Liver (tissue), 9 donors: ENCODE measurements around the gene NEDD4. TPM values are rescaled to one million over a fixed set of nuclear protein-coding genes. Genes with fewer than 3 reads are reported as not detected.

Source experiments
- DNase-seq: peaks from one replicate; pipeline ENCODE4 v3.0.0-alpha.2; 2017; ENCODE audit warnings: low spot score
- H3K27ac ChIP-seq, 2 donors: one replicate each; pipeline ENCODE4 v1.7.0; 2013; ENCODE audit warnings: inconsistent platforms in 2 of 2, low read length in 2 of 2, control low read depth in 1 of 2, low read depth in 1 of 2, mild to moderate bottlenecking in 1 of 2
- H3K27me3 ChIP-seq, 4 donors: one replicate each; pipeline versions ENCODE4 v1.6.1 to v1.7.0; 2013; ENCODE audit warnings: low read length in 3 of 4, inconsistent platforms in 1 of 4, mild to moderate bottlenecking in 1 of 4, moderate library complexity in 1 of 4; ENCODE audit not compliant: control insufficient read depth in 4 of 4, insufficient read depth in 4 of 4
- H3K36me3 ChIP-seq, 4 donors: one replicate each; pipeline versions ENCODE4 v1.6.1 to v1.7.0; 2013; ENCODE audit warnings: low read length in 3 of 4, mild to moderate bottlenecking in 3 of 4, low read depth in 1 of 4, moderate library complexity in 1 of 4; ENCODE audit not compliant: control insufficient read depth in 4 of 4, insufficient read depth in 3 of 4
- H3K4me1 ChIP-seq, 4 donors: one replicate each; pipeline versions ENCODE4 v1.6.1 to v1.7.0; 2013; ENCODE audit warnings: low read length in 3 of 4, mild to moderate bottlenecking in 3 of 4, moderate library complexity in 1 of 4; ENCODE audit not compliant: control insufficient read depth in 4 of 4, insufficient read depth in 4 of 4
- H3K4me3 ChIP-seq, 3 donors: one replicate each; pipeline versions ENCODE4 v1.6.1 to v1.7.0; 2013; ENCODE audit warnings: low read length in 3 of 3, control low read depth in 1 of 3, low read depth in 1 of 3, mild to moderate bottlenecking in 1 of 3
- H3K9ac ChIP-seq, 2 donors: one replicate each; pipeline ENCODE4 v1.7.0; 2013; ENCODE audit warnings: low read length in 2 of 2, mild to moderate bottlenecking in 2 of 2, moderate library complexity in 2 of 2, control low read depth in 1 of 2, low read depth in 1 of 2
- H3K9me3 ChIP-seq, 4 donors: one replicate each; pipeline versions ENCODE4 v1.6.1 to v1.7.0; 2013; ENCODE audit warnings: low read length in 3 of 4; ENCODE audit not compliant: control insufficient read depth in 4 of 4
- ATF3 ChIP-seq: IDR thresholded peaks from 2 replicates; pipeline ENCODE4 v1.6.1; 2016; ENCODE audit warnings: antibody characterized with exemption
- CTCF ChIP-seq: fragments of 150-350 bp; IDR thresholded peaks from 2 replicates; pipeline ENCODE4 v1.5.1; 2017; ENCODE audit warnings: improper control_type of control experiment, low read depth, low read length; ENCODE audit not compliant: missing input control
- EGR1 ChIP-seq, 2 donors: IDR thresholded peaks; 2 replicates each; pipeline ENCODE4 v1.6.1; 2016 to 2018; ENCODE audit warnings: antibody characterized with exemption in 2 of 2, low read depth in 2 of 2
- FOXA1 ChIP-seq: IDR thresholded peaks from 2 replicates; pipeline ENCODE4 v1.6.1; 2016; ENCODE audit warnings: antibody characterized with exemption
- FOXA2 ChIP-seq: IDR thresholded peaks from 2 replicates; pipeline ENCODE4 v1.6.1; 2016; ENCODE audit warnings: antibody characterized with exemption
- GABPA ChIP-seq, 2 donors: IDR thresholded peaks in 1 of 2; conservative IDR thresholded peaks in 1 of 2; 2 replicates each; pipeline ENCODE4 v1.6.1; 2016; ENCODE audit warnings: antibody characterized with exemption in 2 of 2, mild to moderate bottlenecking in 1 of 2, moderate library complexity in 1 of 2
- HNF4A ChIP-seq, 2 donors: conservative IDR thresholded peaks; 2 replicates each; pipeline ENCODE4 v1.6.1; 2016; ENCODE audit warnings: antibody characterized with exemption in 2 of 2, mild to moderate bottlenecking in 2 of 2
- HNF4G ChIP-seq: IDR thresholded peaks from 2 replicates; pipeline ENCODE4 v1.6.1; 2016; ENCODE audit warnings: antibody characterized with exemption
- JUND ChIP-seq, 2 donors: IDR thresholded peaks; 2 replicates each; pipeline ENCODE4 v1.6.1; 2016; ENCODE audit warnings: antibody characterized with exemption in 2 of 2
- MAX ChIP-seq: IDR thresholded peaks from 2 replicates; pipeline ENCODE4 v1.6.1; 2016; ENCODE audit warnings: antibody characterized with exemption
- NR2F2 ChIP-seq: IDR thresholded peaks from 2 replicates; pipeline ENCODE4 v1.6.1; 2016; ENCODE audit warnings: antibody characterized with exemption
- RAD21 ChIP-seq, 2 donors: IDR thresholded peaks; 2 replicates each; pipeline ENCODE4 v1.6.1; 2016; ENCODE audit warnings: antibody characterized with exemption in 2 of 2, mild to moderate bottlenecking in 2 of 2
- REST ChIP-seq: IDR thresholded peaks from 2 replicates; pipeline ENCODE4 v1.6.1; 2016; ENCODE audit warnings: antibody characterized with exemption, mild to moderate bottlenecking
- RXRA ChIP-seq, 2 donors: IDR thresholded peaks; 2 replicates each; pipeline ENCODE4 v1.6.1; 2017 to 2018; ENCODE audit warnings: antibody characterized with exemption in 2 of 2, mild to moderate bottlenecking in 1 of 2
- SP1 ChIP-seq: IDR thresholded peaks from 2 replicates; pipeline ENCODE4 v1.6.1; 2018; ENCODE audit warnings: antibody characterized with exemption, mild to moderate bottlenecking
- TAF1 ChIP-seq: conservative IDR thresholded peaks from 2 replicates; pipeline ENCODE4 v1.6.1; 2016; ENCODE audit warnings: antibody characterized with exemption, mild to moderate bottlenecking
- YY1 ChIP-seq: IDR thresholded peaks from 2 replicates; pipeline ENCODE4 v1.6.1; 2016; ENCODE audit warnings: antibody characterized with exemption, mild to moderate bottlenecking
- ZBTB33 ChIP-seq: IDR thresholded peaks from 2 replicates; pipeline ENCODE4 v1.6.1; 2016; ENCODE audit warnings: antibody characterized with exemption
- WGBS: extraction: QIAGEN DNeasy Blood & Tissue Kit; methylation state at CpG from one replicate; pipeline ENCODE4 v1.1.7; 2013; 5-methylcytosine and 5-hydroxymethylcytosine counted together
- polyA plus RNA-seq, 2 donors: library from polyadenylated mRNA; stranded (reverse) in 1 of 2; unstranded in 1 of 2; fragments of 200-250 nt in 1 of 2; fragments of >200 nt in 1 of 2; fragmentation: Nextera tagmentation in 1 of 2; extraction: Ambion mirVana in 1 of 2; gene quantifications; one replicate each; pipeline versions ENCODE4 v1.2.1 to v1.2.3, GENCODE V29; 2013 to 2015
- total RNA-seq, 2 donors: library from RNA; depleted of rRNA; stranded (reverse); fragments of >200 nt; gene quantifications; one replicate each; pipeline ENCODE4 v1.2.3, GENCODE V29; 2014
- donor health status: healthy.
- donor health status: healthy.
- donor health status: healthy.
- donor health status: healthy.
- donor health status: healthy.

The NEDD4 gene
- total and polyA plus RNA-seq, 4 donors = 9.1 to 17.5 (median 12.4) TPM

- WGBS = 75% methylated on average over 4 of the region's 4 CpGs
- no peak for DNase-seq
Observed at GRCh38 chr15:55942332-55942731, 51.1 kb downstream of the NEDD4 start.

GRCh38 chr15:55937040-55937439, 56.4 kb downstream of the NEDD4 start:
- TF ChIP-seq GABPA (IDR thresholded peaks at IDR 0.05 in 1 of 2, conservative IDR thresholded peaks at IDR 0.05 in 1 of 2) = no peak
- no peak for TF ChIP-seq FOXA1
- TF ChIP-seq RXRA (IDR thresholded peaks at IDR 0.05) = no peak
- TF ChIP-seq CTCF = no peak
- no peak for TF ChIP-seq TAF1
- no peak for TF ChIP-seq RAD21 (IDR thresholded peaks at IDR 0.05)
- no peak for TF ChIP-seq SP1
- no peak for TF ChIP-seq HNF4A (conservative IDR thresholded peaks at IDR 0.05)
- TF ChIP-seq EGR1 (IDR thresholded peaks at IDR 0.05; ENCODE audit: low read depth in 2 of 2) = no peak
- no peaks in the 10 kb centered on the region for H3K4me1 ChIP-seq
- no peak for DNase-seq
- H3K27me3 ChIP-seq = no peaks in the 10 kb centered on the region
- WGBS = 61% methylated on average over 6 of the region's 6 CpGs
- H3K4me3 ChIP-seq = no peak overlapping the region
- peaks cover 0 to 2% (median 0%) of the 10 kb centered on the region in 4 donors for H3K9me3 ChIP-seq
- H3K36me3 ChIP-seq = peaks cover 0 to 2% (median 0%) of the 10 kb centered on the region in 4 donors
- no peak overlapping the region for H3K27ac ChIP-seq
- H3K9ac ChIP-seq = no peak overlapping the region

More at GRCh38 chr15:55942332-55942731, 51.1 kb downstream of the NEDD4 start:
- H3K27me3 ChIP-seq = no peaks in the 10 kb centered on the region
- peaks cover 0 to 3% (median under 1%) of the 10 kb centered on the region in 4 donors for H3K36me3 ChIP-seq
- H3K9ac ChIP-seq = no peak overlapping the region
- H3K27ac ChIP-seq = no peak overlapping the region
- H3K9me3 ChIP-seq = peaks cover 0 to 2% (median 0%) of the 10 kb centered on the region in 4 donors
- H3K4me3 ChIP-seq = no peak overlapping the region
- no peak for TF ChIP-seq YY1
- peaks cover 0 to 2% (median 0%) of the 10 kb centered on the region in 4 donors for H3K4me1 ChIP-seq

DNA sequence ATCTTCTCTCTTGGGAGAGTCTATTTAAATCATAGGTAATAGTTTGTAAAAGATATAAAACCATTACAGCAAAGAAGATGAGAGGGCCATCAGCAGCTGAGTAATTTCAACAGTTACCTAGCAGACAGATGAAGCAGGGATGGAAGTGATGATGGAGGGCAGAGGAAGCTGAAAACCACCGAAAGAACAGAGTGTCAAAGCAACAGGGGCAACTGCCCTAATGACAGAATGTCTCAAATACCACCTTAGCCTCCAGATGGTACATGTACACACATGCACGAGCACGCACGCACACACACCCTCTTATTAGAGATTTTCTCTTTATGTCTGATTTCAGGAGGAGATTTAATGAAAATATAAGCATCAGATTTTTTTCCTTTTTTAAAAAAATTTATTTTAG, 64.5 kb downstream of the NEDD4 start:
- Histone ChIP-seq H3K4me3 (no peak overlapping the region), H3K27me3 (no peaks in the 10 kb centered on the region), H3K36me3 (peaks cover 0 to 4% (median 0%) of the 10 kb centered on the region in 4 donors), H3K27ac (no peak overlapping the region), H3K4me1 (no peaks in the 10 kb centered on the region), H3K9me3 (no peaks in the 10 kb centered on the region), H3K9ac (no peak overlapping the region)
- no peak for DNase-seq
- 90% methylated on average over 4 of the region's 4 CpGs for WGBS
- TF ChIP-seq YY1 (no peak), EGR1 (IDR thresholded peaks at IDR 0.05; ENCODE audit: low read depth in 2 of 2) (no peak), HNF4A (conservative IDR thresholded peaks at IDR 0.05) (no peak), GABPA (IDR thresholded peaks at IDR 0.05 in 1 of 2, conservative IDR thresholded peaks at IDR 0.05 in 1 of 2) (no peak), SP1 (no peak), FOXA2 (no peak), HNF4G (no peak), TAF1 (no peak), CTCF (no peak), NR2F2 (no peak), REST (no peak), MAX (no peak), FOXA1 (no peak), RAD21 (IDR thresholded peaks at IDR 0.05) (no peak), ZBTB33 (no peak), ATF3 (no peak), JUND (IDR thresholded peaks at IDR 0.05) (no peak)
